Activated effector memory CD4-positive, alpha-beta T cell treated with anti-CD3 and anti-CD28 coated beads, Interleukin-2, amount 50 U/mL, for 16 hours (primary cell): ENCODE data around the gene RRAGB.

Source experiments
- DNase-seq: peaks from one replicate; pipeline ENCODE4 v3.0.0-alpha.2; 2020

Gene RRAGB

DNA sequence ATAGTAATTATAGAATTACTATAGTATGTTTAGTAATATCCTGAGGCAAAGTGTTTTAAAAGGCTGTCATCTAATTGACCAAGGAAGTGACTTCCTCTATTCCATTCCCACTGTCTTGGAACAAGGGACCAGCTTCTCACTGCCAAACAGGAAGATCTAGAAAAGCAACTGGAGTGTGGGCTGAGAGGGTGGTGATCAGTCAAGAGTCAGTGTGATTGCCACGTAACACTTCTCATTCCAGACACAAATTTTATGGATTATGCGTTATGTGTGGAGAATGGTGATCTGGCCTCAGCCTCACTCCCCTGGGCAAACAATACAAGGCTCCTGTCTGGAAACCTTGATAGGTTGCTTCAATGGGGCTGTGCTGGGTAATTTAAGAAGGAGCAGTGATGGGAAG, 60.0 kb downstream of the RRAGB start:
- DNase-seq = no peak

DNA sequence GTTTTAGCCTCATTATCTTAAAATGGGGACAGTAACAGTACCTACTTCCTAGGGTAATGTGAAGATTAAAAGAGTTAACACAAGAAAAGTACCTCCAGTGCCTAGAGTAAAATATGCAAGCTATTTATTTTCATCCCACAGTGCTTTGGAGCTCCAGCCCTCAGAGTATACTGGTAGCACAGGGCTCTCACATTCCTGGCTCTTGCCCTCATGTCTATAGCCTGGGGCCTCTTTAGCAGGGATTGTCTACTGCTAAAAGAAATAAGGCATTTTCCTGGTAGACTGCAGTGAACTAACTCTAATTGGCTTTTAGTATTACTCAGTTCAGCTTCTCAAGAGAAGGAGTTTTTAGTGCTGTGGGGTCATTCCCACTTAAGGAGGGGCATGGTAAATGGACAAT, 60.8 kb downstream of the RRAGB start:
- DNase-seq = no peak

DNA sequence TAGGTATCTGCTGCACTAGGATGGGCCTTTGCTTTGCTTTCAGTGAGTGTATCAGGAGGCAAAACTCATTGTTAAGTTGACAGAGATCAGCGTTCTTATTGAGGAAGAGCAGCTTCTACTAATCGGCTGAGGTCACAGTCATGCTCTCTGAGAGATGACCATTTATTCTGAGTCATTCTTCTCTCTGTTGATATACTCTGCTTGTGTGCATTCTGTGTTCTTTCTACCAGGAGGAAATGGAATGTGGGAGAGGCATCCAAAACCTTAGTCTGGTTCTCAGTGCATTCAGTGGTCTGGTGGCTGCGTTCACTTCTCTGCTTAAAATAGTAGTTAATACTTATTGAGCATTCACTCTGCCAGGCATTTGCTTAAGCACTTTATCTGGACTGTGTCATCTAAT, 66.2 kb downstream of the RRAGB start:
- DNase-seq = no peak

DNA sequence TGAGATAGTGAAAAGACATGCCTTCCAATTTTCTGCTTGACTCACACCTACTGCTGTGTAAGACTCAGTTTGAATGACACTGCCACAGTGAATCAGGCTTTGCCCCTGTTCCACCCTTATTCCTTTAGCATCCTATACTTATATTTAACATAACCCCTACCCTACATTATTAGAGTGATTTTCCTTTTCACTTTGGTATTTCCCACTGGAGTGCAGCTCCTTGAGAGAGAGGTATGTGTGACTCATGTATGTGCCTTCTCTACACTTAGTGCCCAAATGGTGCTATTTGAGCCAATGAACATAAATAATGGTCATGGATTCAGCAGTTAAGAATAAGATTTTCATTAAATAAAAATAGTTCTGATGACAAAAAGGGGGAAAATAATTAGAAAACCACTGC, 69.5 kb downstream of the RRAGB start:
- DNase-seq = no peak

DNA sequence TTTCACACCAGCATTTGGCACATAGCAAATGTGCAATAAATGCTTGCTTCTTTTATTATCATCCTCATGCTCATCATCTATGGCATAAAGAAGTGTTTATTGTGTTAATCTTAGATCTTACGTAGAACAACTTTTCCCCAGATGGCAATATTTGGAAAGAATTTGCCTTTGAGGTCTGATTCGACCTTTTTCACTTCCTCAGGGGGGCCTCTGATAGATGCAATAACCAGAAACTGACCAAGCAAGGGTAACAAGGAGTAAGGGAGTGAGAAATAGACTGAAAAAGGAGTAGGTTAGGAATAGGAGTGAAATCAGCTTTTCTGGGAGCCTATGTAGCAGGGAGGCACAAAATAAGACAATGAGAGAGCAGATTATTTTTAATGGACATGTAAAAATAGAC, 70.2 kb downstream of the RRAGB start:
- no peak for DNase-seq

DNA sequence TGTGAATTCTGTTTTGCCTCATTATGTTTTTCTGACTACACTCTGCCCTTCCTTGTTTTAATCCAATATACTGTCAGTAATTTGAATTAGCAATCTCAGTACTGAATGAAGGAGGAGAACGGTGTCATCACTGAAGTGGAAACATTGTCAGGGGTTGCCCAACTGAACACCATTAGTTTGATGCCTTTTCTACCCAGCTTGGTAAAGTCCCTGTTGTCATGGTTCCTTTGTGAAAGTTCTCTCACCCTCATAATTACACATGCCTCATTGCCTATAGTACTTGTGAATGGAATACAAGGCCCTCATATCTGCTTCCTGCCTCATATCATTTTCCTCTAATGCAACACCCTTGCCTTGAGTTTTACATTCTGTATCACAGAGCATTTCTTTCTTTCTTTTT, 76.9 kb downstream of the RRAGB start:
- DNase-seq = no peak

DNA sequence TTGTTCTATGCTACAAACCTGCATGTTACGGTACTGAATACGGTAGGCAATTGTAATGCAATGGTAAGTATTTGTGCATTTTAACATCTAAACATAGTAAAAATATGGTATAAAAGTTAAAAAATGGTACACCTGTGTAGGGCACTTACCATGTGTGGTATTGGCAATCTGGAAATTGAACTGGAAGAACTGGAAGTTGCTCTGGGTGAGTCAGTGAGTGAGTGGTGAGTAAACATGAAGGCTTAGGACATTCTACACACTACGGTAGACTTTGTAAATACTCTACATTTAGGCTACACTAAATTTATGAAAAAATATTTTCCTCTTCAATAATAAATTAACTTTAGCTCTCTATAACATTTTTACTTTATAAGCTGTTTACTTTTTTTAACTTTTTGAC, 78.9 kb downstream of the RRAGB start:
- no peak for DNase-seq

DNA sequence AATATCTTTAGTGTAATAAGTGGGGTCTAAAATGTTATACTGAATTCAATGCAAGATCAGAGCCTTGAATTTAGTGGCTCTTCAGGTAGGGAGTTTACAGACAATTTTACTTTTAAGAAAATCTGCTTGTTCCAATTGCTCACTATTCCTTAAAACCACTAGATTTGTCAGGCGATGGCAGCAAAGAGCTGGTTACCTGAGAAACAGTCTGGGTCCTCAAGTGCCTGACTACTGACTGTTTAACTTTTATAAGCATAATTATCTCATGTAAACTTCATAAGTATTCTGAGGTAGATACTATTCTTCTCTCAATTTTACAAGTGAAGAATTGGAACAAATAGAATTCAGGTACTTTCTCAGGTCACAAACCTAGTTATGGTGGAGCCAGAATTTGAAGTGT, 84.3 kb downstream of the RRAGB start:
- no peak for DNase-seq
